K562 treated with DMSO at 1 percent for 12 hours (cell line): ENCODE data around the gene PCDHGC3. TPM values are rescaled to one million over a fixed set of nuclear protein-coding genes. Genes with fewer than 3 reads are reported as not detected.

Experiments used
- total RNA-seq: library from RNA; unstranded; fragments of 300-600 nt; gene quantifications from 2 replicates; pipeline ENCODE4 v1.2.3, GENCODE V29; 2022; ENCODE audit not compliant: insufficient read depth

PCDHGC3 gene
- total RNA-seq, result not detected in 2 replicates

GRCh38 chr5:141475625-141476131 lies at the start of gene PCDHGC3:
TSS of gene PCDHGC3 (plus strand) at chr5:141475966. CDS start at chr5:141476117, 151 bp downstream.

GRCh38 chr5:141430332-141431113 lies 45.2 kb upstream of the PCDHGC3 start, which contains the start of gene PCDHGA12:
TSS of gene PCDHGA12 (plus strand) at chr5:141430507. CDS start at chr5:141430760, 253 bp downstream.

GRCh38 chr5:141484641-141485311 lies 9.0 kb downstream of the PCDHGC3 start, which contains the start of gene PCDHGC4:
TSS of gene PCDHGC4 (plus strand) at chr5:141485030. CDS start at chr5:141485174, 144 bp downstream.

DNA sequence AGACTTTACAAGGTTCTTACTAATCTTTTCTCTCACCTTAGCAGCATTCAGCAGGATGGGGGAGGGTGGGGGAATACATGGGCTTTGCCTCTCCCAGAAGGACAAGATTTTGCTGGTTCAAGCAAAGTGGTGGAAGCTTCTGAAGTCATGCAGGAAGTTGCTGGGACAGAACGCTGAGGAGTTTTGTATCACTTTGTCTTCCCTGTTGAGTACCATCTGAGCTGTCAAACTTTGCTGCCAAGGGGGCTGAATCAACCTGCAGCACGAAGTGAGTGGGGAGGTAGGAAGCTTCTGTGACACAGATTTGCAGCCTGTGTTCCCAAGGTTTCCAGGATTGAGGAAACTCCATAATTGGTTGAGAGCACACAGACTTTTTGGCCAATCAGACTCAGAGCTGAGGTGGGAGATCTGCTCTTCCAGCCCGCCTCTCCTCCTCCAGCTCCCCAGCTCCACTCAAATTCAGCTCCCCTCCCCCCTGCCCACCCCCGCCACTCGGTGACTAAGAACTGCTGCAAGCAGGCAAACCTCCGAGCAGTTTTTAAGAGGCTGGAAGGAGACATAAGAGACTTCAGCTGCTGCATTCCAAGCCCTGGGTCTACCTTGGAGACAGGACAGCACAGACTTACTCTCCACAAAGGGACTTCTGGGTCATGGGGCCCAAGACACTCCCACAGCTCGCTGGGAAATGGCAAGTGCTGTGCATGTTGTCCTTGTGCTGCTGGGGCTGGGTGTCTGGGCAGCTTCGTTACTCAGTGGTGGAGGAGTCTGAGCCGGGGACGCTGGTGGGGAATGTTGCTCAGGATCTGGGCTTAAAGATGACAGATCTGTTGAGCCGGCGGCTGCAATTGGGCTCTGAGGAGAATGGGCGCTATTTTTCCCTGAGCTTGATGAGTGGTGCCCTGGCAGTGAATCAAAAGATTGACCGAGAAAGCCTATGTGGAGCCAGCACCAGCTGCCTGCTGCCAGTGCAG lies 13.1 kb downstream of the PCDHGC3 start, which contains the start of gene PCDHGC5:
PCDHGC5 (plus strand) TSS at position 491 of the 971 bp plus-strand sequence; CDS start at position 651, 160 bp downstream.

Other genes with a start within 250 kb of the PCDHGC3 start
- gene PCDHB15, start 230.6 kb upstream of the PCDHGC3 start, total RNA-seq, result 0.33 TPM in 1 of 2 replicates, not detected in the other
- not detected in 2 replicates for gene SLC25A2, start 171.9 kb upstream of the PCDHGC3 start, total RNA-seq
- gene TAF7, start 155.2 kb upstream of the PCDHGC3 start, total RNA-seq, result 75.1 and 124 TPM in 2 replicates
- 0.19 TPM in 1 of 2 replicates, not detected in the other for gene PCDHGA1, start 145.5 kb upstream of the PCDHGC3 start, total RNA-seq
- gene PCDHGA2, start 137.2 kb upstream of the PCDHGC3 start, total RNA-seq, result 0.79 TPM in 1 of 2 replicates, not detected in the other
- 0.30 and 1.1 TPM in 2 replicates for gene PCDHGA3, start 132.1 kb upstream of the PCDHGC3 start, total RNA-seq
- 0.28 TPM in 1 of 2 replicates, not detected in the other for gene PCDHGB1, start 125.9 kb upstream of the PCDHGC3 start, total RNA-seq
- 1.7 TPM in 1 of 2 replicates, not detected in the other for gene PCDHGA4, start 120.9 kb upstream of the PCDHGC3 start, total RNA-seq
- 0.52 TPM in 1 of 2 replicates, not detected in the other for gene PCDHGB2, start 116.0 kb upstream of the PCDHGC3 start, total RNA-seq
- 0.33 TPM in 1 of 2 replicates, not detected in the other for gene PCDHGA5, start 111.8 kb upstream of the PCDHGC3 start, total RNA-seq
- gene PCDHGB3, start 105.7 kb upstream of the PCDHGC3 start, total RNA-seq, result 1.2 TPM in 1 of 2 replicates, not detected in the other
- gene PCDHGA6, start 102.1 kb upstream of the PCDHGC3 start, total RNA-seq, result 0.13 and 0.52 TPM in 2 replicates
- gene PCDHGA7, start 93.2 kb upstream of the PCDHGC3 start, total RNA-seq, result 0.23 TPM in 1 of 2 replicates, not detected in the other
- gene PCDHGB4, start 88.3 kb upstream of the PCDHGC3 start, total RNA-seq, result 0.23 TPM in 1 of 2 replicates, not detected in the other
- gene PCDHGA8, start 83.3 kb upstream of the PCDHGC3 start, total RNA-seq, result 0.36 and 0.68 TPM in 2 replicates
- gene PCDHGB5, start 78.0 kb upstream of the PCDHGC3 start, total RNA-seq, result 0.50 and 0.74 TPM in 2 replicates
- gene PCDHGA9, start 73.2 kb upstream of the PCDHGC3 start, total RNA-seq, result 0.39 TPM in 1 of 2 replicates, not detected in the other
- not detected in 2 replicates for gene PCDHGB6, start 67.9 kb upstream of the PCDHGC3 start, total RNA-seq
- 0.19 TPM in 1 of 2 replicates, not detected in the other for gene PCDHGA10, start 63.0 kb upstream of the PCDHGC3 start, total RNA-seq
- not detected in 2 replicates for gene PCDHGB7, start 58.3 kb upstream of the PCDHGC3 start, total RNA-seq
- not detected in 2 replicates for gene PCDHGA11, start 54.9 kb upstream of the PCDHGC3 start, total RNA-seq
- gene PCDHGA12, start 45.5 kb upstream of the PCDHGC3 start, total RNA-seq, result not detected in 2 replicates
- gene PCDHGC4, start 9.1 kb downstream of the PCDHGC3 start, total RNA-seq, result not detected in 2 replicates
- not detected in 2 replicates for gene PCDHGC5, start 13.1 kb downstream of the PCDHGC3 start, total RNA-seq
- gene DIAPH1, start 143.0 kb downstream of the PCDHGC3 start, total RNA-seq, result 99.4 and 179 TPM in 2 replicates
- 96.7 and 131 TPM in 2 replicates for gene HDAC3, start 160.9 kb downstream of the PCDHGC3 start, total RNA-seq
- 6.6 and 8.6 TPM in 2 replicates for gene RELL2, start 161.0 kb downstream of the PCDHGC3 start, total RNA-seq
- 6.9 and 18.3 TPM in 2 replicates for gene FCHSD1, start 175.5 kb downstream of the PCDHGC3 start, total RNA-seq
- 8.2 and 16.2 TPM in 2 replicates for gene ARAP3, start 206.3 kb downstream of the PCDHGC3 start, total RNA-seq